Hepatocyte (in vitro differentiated cells): ENCODE data around the gene NOP53. TPM values are rescaled to one million over a fixed set of nuclear protein-coding genes. Genes with fewer than 3 reads are reported as not detected.
A peak's percentile ranks its signal among the peaks of the same experiment; 100 is the strongest.

Source experiments
- DNase-seq: peaks from one replicate; pipeline ENCODE4 v3.0.0-alpha.2; 2016; ENCODE audit warnings: low spot score
- H2AFZ ChIP-seq: fragments of 200-600 bp; sonication (generic); 2 replicates; pipeline ENCODE4 v1.6.0; 2016; ENCODE audit warnings: antibody characterized with exemption, mild to moderate bottlenecking
- H3K27ac ChIP-seq: fragments of 200-600 bp; sonication (generic); 2 replicates; pipeline ENCODE4 v1.5.1; 2016; ENCODE audit warnings: mild to moderate bottlenecking
- H3K27me3 ChIP-seq: fragments of 200-600 bp; sonication (generic); 2 replicates; pipeline ENCODE4 v1.6.1; 2016
- H3K36me3 ChIP-seq: fragments of 200-600 bp; sonication (generic); replicated peaks from 2 replicates; pipeline ENCODE4 v1.5.1; 2016; ENCODE audit warnings: low read depth; ENCODE audit not compliant: insufficient read depth
- H3K4me1 ChIP-seq: fragments of 200-600 bp; sonication (generic); 2 replicates; pipeline ENCODE4 v1.5.1; 2016; ENCODE audit warnings: mild to moderate bottlenecking, moderate library complexity; ENCODE audit not compliant: insufficient read depth
- H3K4me2 ChIP-seq: fragments of 200-600 bp; sonication (generic); 2 replicates; pipeline ENCODE4 v1.6.0; 2016
- H3K4me3 ChIP-seq: fragments of 200-600 bp; sonication (generic); 2 replicates; pipeline ENCODE4 v1.5.1; 2016; ENCODE audit warnings: mild to moderate bottlenecking
- H3K79me2 ChIP-seq: fragments of 200-600 bp; sonication (generic); 2 replicates; pipeline ENCODE4 v1.6.0; 2017; ENCODE audit warnings: mild to moderate bottlenecking
- H3K9me2 ChIP-seq: fragments of 200-600 bp; sonication (generic); replicated peaks from 2 replicates; pipeline ENCODE4 v1.6.0; 2017; ENCODE audit warnings: mild to moderate bottlenecking; ENCODE audit not compliant: insufficient read depth
- H3K9me3 ChIP-seq: fragments of 200-600 bp; sonication (generic); 2 replicates; pipeline ENCODE4 v1.5.1; 2016; ENCODE audit warnings: low read depth, mild to moderate bottlenecking
- H4K20me1 ChIP-seq: fragments of 200-600 bp; sonication (generic); 2 replicates; pipeline ENCODE4 v1.6.0; 2016; ENCODE audit warnings: mild to moderate bottlenecking; ENCODE audit not compliant: insufficient read depth, poor library complexity, severe bottlenecking
- CTCF ChIP-seq: fragments of 200-600 bp; sonication (generic); IDR thresholded peaks from 2 replicates; pipeline ENCODE4 v1.5.1; 2016; ENCODE audit warnings: antibody characterized with exemption, mild to moderate bottlenecking; ENCODE audit not compliant: poor library complexity
- EZH2 ChIP-seq: fragments of 200-600 bp; sonication (generic); IDR thresholded peaks from 2 replicates; pipeline ENCODE4 v1.6.1; 2016; ENCODE audit warnings: antibody characterized with exemption, mild to moderate bottlenecking, borderline replicate concordance
- EZH2phosphoT487 ChIP-seq: fragments of 200-600 bp; sonication (generic); IDR thresholded peaks from one replicate; pipeline ENCODE4 v1.6.1; 2018; ENCODE audit warnings: antibody characterized with exemption, mild to moderate bottlenecking, low read depth, moderate library complexity; ENCODE audit not compliant: unreplicated experiment, severe bottlenecking
- WGBS: methylation state at CpG from one replicate; pipeline ENCODE4 v1.1.6; 2016; ENCODE audit warnings: low lambda C conversion rate; ENCODE audit errors: missing lambda C conversion rate; 5-methylcytosine and 5-hydroxymethylcytosine counted together
- polyA plus RNA-seq: library from polyadenylated mRNA; unstranded; fragments of >200 nt; fragmentation: Nextera tagmentation; extraction: Ambion mirVana; gene quantifications from 2 replicates; pipeline ENCODE4 v1.2.1, GENCODE V29; 2016
- total RNA-seq: library from RNA; depleted of rRNA; stranded (reverse); fragments of >200 nt; gene quantifications from 2 replicates; pipeline ENCODE4 v1.2.3, GENCODE V29; 2014

The NOP53 gene
- total and polyA plus RNA-seq, 2 experiments from 2014 or later = 93.3 to 96.7 TPM

DNA sequence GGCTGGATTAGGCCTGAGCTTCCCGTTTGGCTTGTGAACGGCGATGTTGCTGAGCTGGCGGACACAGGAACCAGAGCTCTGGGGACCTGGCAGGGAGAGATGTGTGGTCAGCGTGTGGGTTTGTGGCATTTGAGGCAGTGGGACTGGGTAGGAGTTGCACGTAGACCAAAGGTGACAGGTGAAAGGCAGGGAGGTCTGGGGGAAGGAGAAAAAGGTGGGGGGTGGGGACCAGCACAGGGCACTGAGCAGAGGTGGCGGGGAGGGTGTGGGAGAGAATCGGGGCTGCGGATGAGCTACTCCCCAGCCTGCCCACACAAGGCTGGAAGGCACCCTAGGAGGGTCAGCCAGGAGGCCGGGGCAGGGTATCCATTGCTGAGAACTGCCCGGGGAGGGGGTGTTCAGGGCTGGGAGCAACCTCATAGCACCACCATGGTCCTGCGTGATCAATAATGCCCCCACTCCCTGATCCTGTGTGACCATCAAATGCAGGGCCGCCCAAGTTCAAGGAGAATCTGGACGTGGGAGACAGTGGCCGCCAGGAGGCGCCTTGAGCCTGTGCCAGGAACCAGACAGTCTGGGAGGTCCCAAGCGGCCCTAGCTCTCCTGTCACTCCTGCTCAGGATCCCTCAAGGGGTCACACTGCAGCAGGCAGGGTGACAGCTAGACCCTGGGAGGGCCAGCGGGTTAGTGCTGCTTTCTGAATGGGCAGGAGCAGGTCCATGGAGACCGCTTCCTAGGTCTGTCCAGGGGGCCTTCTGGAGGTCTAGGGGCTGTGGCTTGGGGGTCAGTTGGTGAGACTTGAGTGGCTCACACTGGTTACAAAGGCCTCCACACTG lies 20.4 kb downstream of the NOP53 start:
- Histone ChIP-seq H3K9me3 (no peaks in the 10 kb centered on the region), H2AFZ (no peak overlapping the region), H3K4me2 (no peak overlapping the region), H3K4me1 (no peaks in the 10 kb centered on the region), H4K20me1 (no peaks in the 10 kb centered on the region), H3K4me3 (no peak overlapping the region), H3K9me2 (no peaks in the 10 kb centered on the region), H3K27me3 (no peaks in the 10 kb centered on the region), H3K36me3 (no peaks in the 10 kb centered on the region), H3K27ac (no peak overlapping the region), H3K79me2 (no peaks in the 10 kb centered on the region)
- 26% methylated on average over 16 of the region's 19 CpGs for WGBS
- peak; percentile 78 for DNase-seq
- TF ChIP-seq CTCF (peak; percentile 65), EZH2 (no peak), EZH2phosphoT487 (no peak)

DNA sequence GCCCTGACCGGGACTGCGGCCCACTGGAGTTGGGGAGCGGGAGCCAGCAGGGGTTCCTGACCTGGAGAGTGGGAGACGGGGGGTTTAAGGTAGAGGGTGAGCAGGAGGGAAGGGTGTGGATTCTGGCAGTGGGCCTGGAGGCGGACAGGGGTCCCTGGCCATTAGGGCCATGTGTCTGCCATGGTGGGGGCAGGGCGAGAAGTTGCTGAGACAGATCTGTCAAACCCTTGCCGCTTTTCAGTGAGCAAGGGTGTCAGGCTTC lies 20.9 kb downstream of the NOP53 start:
- no peaks in the 10 kb centered on the region for H3K27me3 ChIP-seq

GRCh38 chr19:47766670-47767069 lies 21.3 kb downstream of the NOP53 start:
- Histone ChIP-seq H3K79me2 (no peaks in the 10 kb centered on the region), H3K4me3 (no peak overlapping the region), H3K4me1 (no peaks in the 10 kb centered on the region), H3K9me3 (no peaks in the 10 kb centered on the region), H3K9me2 (no peaks in the 10 kb centered on the region), H2AFZ (no peak overlapping the region), H3K27ac (no peak overlapping the region), H3K36me3 (no peaks in the 10 kb centered on the region), H4K20me1 (no peaks in the 10 kb centered on the region), H3K4me2 (no peak overlapping the region), H3K27me3 (no peaks in the 10 kb centered on the region)
- DNase-seq = no peak
- WGBS = 87% methylated on average over 7 of the region's 7 CpGs
- no peak for TF ChIP-seq CTCF
- no peak for TF ChIP-seq EZH2phosphoT487
- no peak for TF ChIP-seq EZH2

More for the DNA sequence above, 20.9 kb downstream of the NOP53 start:
- no peak for TF ChIP-seq EZH2
- TF ChIP-seq EZH2phosphoT487 = no peak
- TF ChIP-seq CTCF = no peak
- Histone ChIP-seq H2AFZ (no peak overlapping the region), H3K9me2 (no peaks in the 10 kb centered on the region), H3K79me2 (no peaks in the 10 kb centered on the region), H3K27ac (no peak overlapping the region), H3K4me3 (no peak overlapping the region), H4K20me1 (no peaks in the 10 kb centered on the region), H3K4me2 (no peak overlapping the region), H3K9me3 (no peaks in the 10 kb centered on the region), H3K4me1 (no peaks in the 10 kb centered on the region), H3K36me3 (no peaks in the 10 kb centered on the region)
- DNase-seq = no peak
- WGBS = 93% methylated on average over 7 of the region's 7 CpGs
